Cerebellar cortex (tissue), 1 donor: ENCODE data around the gene USP43.
"Not testable (repeated sequence)": the region's sequence is repeated elsewhere in the genome, so short reads cannot be mapped to it uniquely, and the experiment has no call there.

ENCODE experiments used
- DNase-seq: peaks from one replicate; pipeline ENCODE4 v3.0.0-alpha.2; 2015; ENCODE audit warnings: low spot score

The USP43 gene

GRCh38 chr17:9644910-9645751, at the start of gene USP43:
TSS of gene USP43 (plus strand) at chr17:9645517. CDS start at chr17:9645633, 116 bp downstream.
- DNase-seq = peak; percentile 17

- DNase-seq = not testable (repeated sequence)
Measured at GRCh38 chr17:9597638-9598037, 47.7 kb upstream of the USP43 start.

- no peak for DNase-seq
Measured at GRCh38 chr17:9598661-9599060, 46.7 kb upstream of the USP43 start.

- not testable (repeated sequence) for DNase-seq
Measured at GRCh38 chr17:9604583-9604982, 40.7 kb upstream of the USP43 start.

- DNase-seq = no peak
Measured at GRCh38 chr17:9606453-9606852, 38.9 kb upstream of the USP43 start.

GRCh38 chr17:9607058-9607457, 38.3 kb upstream of the USP43 start:
- DNase-seq = not testable (repeated sequence)

GRCh38 chr17:9611557-9611956, 33.8 kb upstream of the USP43 start:
- no peak for DNase-seq

GRCh38 chr17:9612006-9612405, 33.3 kb upstream of the USP43 start:
- DNase-seq = no peak

- DNase-seq = no peak
Measured at GRCh38 chr17:9615486-9615885, 29.8 kb upstream of the USP43 start.

GRCh38 chr17:9622961-9623360, 22.4 kb upstream of the USP43 start:
- no peak for DNase-seq

GRCh38 chr17:9628509-9628908, 16.8 kb upstream of the USP43 start:
- no peak for DNase-seq

GRCh38 chr17:9632741-9633140, 12.6 kb upstream of the USP43 start:
- no peak for DNase-seq

GRCh38 chr17:9635340-9635739, 10.0 kb upstream of the USP43 start:
- DNase-seq = no peak

GRCh38 chr17:9636501-9636900, 8.8 kb upstream of the USP43 start:
- DNase-seq = no peak

GRCh38 chr17:9640388-9640787, 4.9 kb upstream of the USP43 start:
- not testable (repeated sequence) for DNase-seq

- no peak for DNase-seq
Measured at GRCh38 chr17:9643611-9644010, 1.7 kb upstream of the USP43 start.

GRCh38 chr17:9645851-9646545, 681 bp downstream of the USP43 start:
- DNase-seq = peak; percentile 14

- peak; percentile 19 for DNase-seq
Measured at GRCh38 chr17:9646546-9646885, 1.2 kb downstream of the USP43 start.

GRCh38 chr17:9647014-9647413, 1.7 kb downstream of the USP43 start:
- peak; percentile 11 for DNase-seq

- no peak for DNase-seq
Measured at GRCh38 chr17:9648521-9649110, 3.3 kb downstream of the USP43 start.

GRCh38 chr17:9658593-9659211, 13.4 kb downstream of the USP43 start:
- peak; percentile 4 for DNase-seq

GRCh38 chr17:9661027-9661426, 15.7 kb downstream of the USP43 start:
- no peak for DNase-seq

- not testable (repeated sequence) for DNase-seq
Measured at GRCh38 chr17:9663511-9663910, 18.2 kb downstream of the USP43 start.
